Uterus (tissue), 4 donors: ENCODE measurements around the gene VSNL1. TPM values are rescaled to one million over a fixed set of nuclear protein-coding genes. Genes with fewer than 3 reads are reported as not detected.

Source experiments
- DNase-seq, 2 donors: peaks; one replicate each; pipeline ENCODE4 v3.0.0-alpha.2; 2019 to 2020
- H3K27ac ChIP-seq, 2 donors: fragments of 200-600 bp; sonication (generic); 1 replicate in 1 of 2; 2 replicates in 1 of 2; pipeline ENCODE4 v1.5.1; 2016 to 2018
- H3K27me3 ChIP-seq, 2 donors: fragments of 200-600 bp; sonication (generic); one replicate each; pipeline ENCODE4 v1.5.1; 2018 to 2019; ENCODE audit warnings: control low read depth in 1 of 2
- H3K36me3 ChIP-seq, 2 donors: fragments of 200-600 bp; sonication (generic); one replicate each; pipeline ENCODE4 v1.5.1; 2019; ENCODE audit warnings: control low read depth in 1 of 2
- H3K4me1 ChIP-seq, 2 donors: fragments of 200-600 bp; sonication (generic); one replicate each; pipeline ENCODE4 v1.5.1; 2018 to 2019; ENCODE audit warnings: control low read depth in 1 of 2
- H3K4me3 ChIP-seq, 2 donors: fragments of 200-600 bp; sonication (generic); 1 replicate in 1 of 2; 2 replicates in 1 of 2; pipeline ENCODE4 v1.5.1; 2018 to 2019; ENCODE audit warnings: mild to moderate bottlenecking in 1 of 2
- H3K9me3 ChIP-seq, 2 donors: fragments of 200-600 bp; sonication (generic); one replicate each; pipeline ENCODE4 v1.5.1; 2019; ENCODE audit warnings: control low read depth in 1 of 2
- POLR2A ChIP-seq, 2 donors: fragments of 450-650 bp; IDR thresholded peaks; one replicate each; pipeline ENCODE4 v1.6.1; 2016; ENCODE audit warnings: antibody characterized with exemption in 2 of 2, mild to moderate bottlenecking in 1 of 2, moderate library complexity in 1 of 2
- intact Hi-C: fragments of 100-400 bp; cut with DNase I; formaldehyde crosslinking; loops from one replicate; pipeline ENCODE4 v1.15.1; 2023; ENCODE audit warnings: low total_unique reads
- total RNA-seq, 4 donors: library from RNA; depleted of rRNA in 3 of 4; stranded (reverse); fragments of >200 nt in 3 of 4; gene quantifications; one replicate each; pipeline versions ENCODE4 v1.1.0 to v1.2.4, GENCODE V29; 2014 to 2023
- TF ChIP-seq, protein P1 (sequence below), 4 experiments: fragments of 200-600 bp in 2 of 4; fragments of 450-650 bp in 2 of 4; sonication (generic) in 2 of 4; IDR thresholded peaks; one replicate each; pipeline ENCODE4 v1.5.1; 2016 to 2019; ENCODE audit warnings: antibody characterized with exemption in 4 of 4, mild to moderate bottlenecking in 2 of 4, moderate library complexity in 1 of 4
- donor health status: DM: yes; HTN: yes; CAD: no.

Gene VSNL1
- total RNA-seq, 4 donors from 2014 or later, result 0.29 to 1.8 (median 0.61) TPM; not detected in 1

DNA sequence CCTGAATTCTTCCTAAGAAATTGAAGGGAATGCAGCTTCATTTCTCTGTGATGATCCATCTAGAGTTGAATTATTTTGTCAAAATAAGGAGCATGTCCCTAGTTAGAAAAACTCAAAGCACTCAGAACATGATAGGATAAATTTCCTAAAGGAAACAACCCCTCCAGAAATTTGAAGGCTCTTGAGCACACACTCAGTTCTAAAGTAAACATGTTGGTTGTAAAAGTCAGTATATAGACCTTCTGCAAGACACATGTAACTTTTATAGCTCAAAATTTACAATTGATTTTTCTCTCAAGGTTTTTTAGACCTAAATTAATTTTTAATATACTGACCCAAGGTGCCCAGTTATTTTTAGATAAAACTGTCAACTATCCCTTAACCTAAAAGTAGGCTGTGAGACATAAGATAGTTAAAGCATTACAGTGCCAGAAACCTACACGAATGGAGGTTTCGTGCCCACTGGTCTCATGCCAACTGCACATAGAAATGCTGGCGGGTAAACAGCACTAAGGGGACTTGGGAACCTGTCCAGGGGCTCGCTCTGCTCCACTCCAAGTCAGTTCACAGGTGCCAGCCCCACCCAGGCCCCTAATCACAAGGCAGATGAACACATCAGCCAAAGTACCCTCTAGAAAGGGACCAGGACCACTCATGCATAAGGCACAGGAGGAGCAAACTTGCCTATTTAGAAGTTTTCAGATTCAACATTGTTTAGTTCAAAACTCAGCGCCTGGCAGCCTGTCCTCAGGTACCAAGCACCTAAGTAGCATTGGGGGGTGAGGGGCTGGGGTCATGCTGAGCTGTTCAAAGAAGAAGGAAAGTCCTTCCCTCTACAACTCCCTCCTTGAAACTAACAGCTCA is 106.6 kb downstream of the VSNL1 start:
- no peak for DNase-seq
- no peaks in the 10 kb centered on the region for H3K9me3 ChIP-seq
- no peak overlapping the region for H3K4me3 ChIP-seq
- intact Hi-C loops, result no loop called here
- no peak overlapping the region for H3K27ac ChIP-seq
- H3K36me3 ChIP-seq, result no peaks in the 10 kb centered on the region
- H3K4me1 ChIP-seq, result peaks cover 0 to 7% of the 10 kb centered on the region in 2 donors
- TF ChIP-seq, protein P1, sequence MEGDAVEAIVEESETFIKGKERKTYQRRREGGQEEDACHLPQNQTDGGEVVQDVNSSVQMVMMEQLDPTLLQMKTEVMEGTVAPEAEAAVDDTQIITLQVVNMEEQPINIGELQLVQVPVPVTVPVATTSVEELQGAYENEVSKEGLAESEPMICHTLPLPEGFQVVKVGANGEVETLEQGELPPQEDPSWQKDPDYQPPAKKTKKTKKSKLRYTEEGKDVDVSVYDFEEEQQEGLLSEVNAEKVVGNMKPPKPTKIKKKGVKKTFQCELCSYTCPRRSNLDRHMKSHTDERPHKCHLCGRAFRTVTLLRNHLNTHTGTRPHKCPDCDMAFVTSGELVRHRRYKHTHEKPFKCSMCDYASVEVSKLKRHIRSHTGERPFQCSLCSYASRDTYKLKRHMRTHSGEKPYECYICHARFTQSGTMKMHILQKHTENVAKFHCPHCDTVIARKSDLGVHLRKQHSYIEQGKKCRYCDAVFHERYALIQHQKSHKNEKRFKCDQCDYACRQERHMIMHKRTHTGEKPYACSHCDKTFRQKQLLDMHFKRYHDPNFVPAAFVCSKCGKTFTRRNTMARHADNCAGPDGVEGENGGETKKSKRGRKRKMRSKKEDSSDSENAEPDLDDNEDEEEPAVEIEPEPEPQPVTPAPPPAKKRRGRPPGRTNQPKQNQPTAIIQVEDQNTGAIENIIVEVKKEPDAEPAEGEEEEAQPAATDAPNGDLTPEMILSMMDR (IDR thresholded peaks at IDR 0.05), result no peak
- TF ChIP-seq POLR2A (IDR thresholded peaks at IDR 0.05), result no peak
- H3K27me3 ChIP-seq, result no peaks in the 10 kb centered on the region

DNA sequence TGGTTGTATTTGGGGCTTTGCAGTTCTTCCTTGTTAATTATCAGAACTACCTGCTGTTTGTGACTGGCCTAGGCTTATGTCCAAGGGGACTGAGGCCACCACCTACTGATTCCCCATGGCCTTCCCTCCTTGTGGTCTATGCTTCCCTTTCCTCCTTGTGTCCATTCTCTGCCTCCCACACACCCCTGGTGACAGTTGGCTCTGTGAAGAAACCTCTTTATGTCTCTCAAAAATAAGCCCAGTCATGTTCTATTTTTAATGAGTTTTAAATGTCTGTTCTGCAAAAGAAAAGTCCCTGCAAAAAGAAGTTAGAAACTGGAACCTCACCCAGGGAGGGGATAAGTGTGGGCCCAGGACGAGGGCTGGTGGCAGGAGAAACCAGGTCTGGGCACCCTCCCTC is 108.1 kb downstream of the VSNL1 start:
- intact Hi-C loops, result no loop called here
- no peak for DNase-seq
- Histone ChIP-seq H3K9me3 (no peaks in the 10 kb centered on the region), H3K27me3 (no peaks in the 10 kb centered on the region), H3K4me1 (peaks cover 0 to 7% of the 10 kb centered on the region in 2 donors), H3K4me3 (no peak overlapping the region), H3K27ac (no peak overlapping the region), H3K36me3 (no peaks in the 10 kb centered on the region)
- TF ChIP-seq, protein P1 (IDR thresholded peaks at IDR 0.05), result no peak

DNA sequence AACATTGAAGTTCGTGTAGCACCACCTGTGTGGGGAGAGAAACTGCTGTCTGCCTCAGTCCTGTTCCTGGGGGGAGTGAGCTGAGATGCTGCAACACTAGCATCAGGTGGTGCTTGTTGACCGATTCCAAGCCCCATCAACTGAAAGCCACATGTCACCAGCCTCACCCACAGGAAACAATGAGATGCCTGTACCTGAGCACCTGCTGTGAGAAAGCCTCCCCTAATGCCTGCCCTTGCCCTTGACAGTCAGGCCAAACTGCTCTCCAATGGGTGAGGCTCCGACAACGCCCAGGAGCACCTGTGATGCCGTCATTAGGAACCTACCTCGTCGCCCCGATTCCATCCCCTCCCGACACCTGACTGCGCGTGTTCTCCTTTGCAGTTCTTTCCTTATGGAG is 108.5 kb downstream of the VSNL1 start:
- H3K4me3 ChIP-seq, result no peak overlapping the region
- intact Hi-C loops, result no loop called here
- H3K27ac ChIP-seq, result no peak overlapping the region
- DNase-seq, result no peak
- H3K4me1 ChIP-seq, result peaks cover 0 to 7% of the 10 kb centered on the region in 2 donors
- H3K27me3 ChIP-seq, result no peaks in the 10 kb centered on the region
- no peak for TF ChIP-seq POLR2A (IDR thresholded peaks at IDR 0.05)
- TF ChIP-seq, protein P1 (IDR thresholded peaks at IDR 0.05), result no peak
- H3K36me3 ChIP-seq, result no peaks in the 10 kb centered on the region
- no peaks in the 10 kb centered on the region for H3K9me3 ChIP-seq

DNA sequence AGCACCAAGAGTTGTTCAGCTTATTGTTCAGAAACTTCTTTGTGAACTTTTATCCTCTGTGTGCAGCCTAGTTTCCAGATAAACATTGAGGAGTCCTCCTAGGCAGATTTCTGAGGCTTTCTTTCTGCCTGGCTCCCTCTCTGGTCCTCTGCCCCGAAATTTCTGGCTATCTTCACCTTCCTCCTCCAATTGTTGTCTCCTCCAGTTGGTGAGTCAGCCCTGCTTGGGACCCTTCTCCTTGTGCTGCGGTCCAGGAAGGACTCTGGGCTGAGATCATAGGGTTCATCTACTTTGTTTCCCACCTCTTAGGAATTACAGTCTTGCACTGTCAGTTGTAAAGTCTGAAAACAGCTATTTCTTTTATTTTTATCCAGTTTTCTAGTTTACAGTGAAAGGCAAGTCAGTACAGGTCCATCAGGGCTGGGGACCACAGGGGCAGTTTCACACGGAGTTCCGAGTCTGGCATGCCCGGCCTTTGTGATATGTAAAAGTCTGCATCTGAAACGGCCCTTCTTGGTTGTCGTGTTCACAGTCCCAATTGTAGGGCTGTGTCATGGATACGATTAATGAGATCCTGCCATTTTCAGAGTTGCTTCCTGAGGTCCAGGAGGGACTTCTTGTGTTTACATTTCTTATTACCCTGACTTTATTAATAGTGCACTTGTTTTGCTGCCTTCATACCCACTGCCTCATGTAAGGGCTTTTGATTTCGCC is 112.3 kb downstream of the VSNL1 start:
- no peaks in the 10 kb centered on the region for H3K4me1 ChIP-seq
- intact Hi-C loops, result no loop called here
- no peaks in the 10 kb centered on the region for H3K9me3 ChIP-seq
- no peak overlapping the region for H3K4me3 ChIP-seq
- no peaks in the 10 kb centered on the region for H3K36me3 ChIP-seq
- no peaks in the 10 kb centered on the region for H3K27me3 ChIP-seq
- H3K27ac ChIP-seq, result no peak overlapping the region
- no peak for DNase-seq
- TF ChIP-seq, protein P1 (IDR thresholded peaks at IDR 0.05), result no peak
- no peak for TF ChIP-seq POLR2A (IDR thresholded peaks at IDR 0.05)

DNA sequence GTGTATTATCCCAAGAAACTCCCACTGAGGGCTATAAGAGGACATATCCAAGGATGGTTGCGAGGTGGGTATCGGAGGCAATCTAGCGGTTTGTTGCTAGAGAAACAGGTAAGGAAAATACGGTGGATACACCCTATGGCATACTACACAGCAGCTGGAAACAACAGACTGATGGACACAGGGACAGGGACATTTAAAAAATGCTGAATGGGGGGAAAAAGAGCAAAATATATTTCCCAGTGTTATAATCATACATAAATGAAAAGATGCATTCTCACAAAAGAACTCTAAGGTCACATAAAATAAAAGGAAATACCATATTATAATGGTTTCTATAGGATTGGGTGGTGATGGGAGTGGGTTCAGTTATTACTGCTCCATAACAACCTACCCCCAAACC is 117.3 kb downstream of the VSNL1 start:
- no peak for TF ChIP-seq POLR2A (IDR thresholded peaks at IDR 0.05)
- TF ChIP-seq, protein P1 (IDR thresholded peaks at IDR 0.05), result no peak
- H3K4me3 ChIP-seq, result no peak overlapping the region
- H3K27ac ChIP-seq, result no peak overlapping the region
- H3K27me3 ChIP-seq, result no peaks in the 10 kb centered on the region
- H3K4me1 ChIP-seq, result no peaks in the 10 kb centered on the region
- intact Hi-C loops, result no loop called here
- DNase-seq, result no peak
- H3K9me3 ChIP-seq, result no peaks in the 10 kb centered on the region
- no peaks in the 10 kb centered on the region for H3K36me3 ChIP-seq
